GM19467 (cell line): ENCODE data around the gene DAGLA.

Experiments used
- ATAC-seq: cut with Tn5 transposase; IDR thresholded peaks from one replicate; pipeline ENCODE4 v1.9.1; 2021; ENCODE audit warnings: mild to moderate bottlenecking, moderate library complexity; ENCODE audit not compliant: unreplicated experiment

The DAGLA gene

DNA sequence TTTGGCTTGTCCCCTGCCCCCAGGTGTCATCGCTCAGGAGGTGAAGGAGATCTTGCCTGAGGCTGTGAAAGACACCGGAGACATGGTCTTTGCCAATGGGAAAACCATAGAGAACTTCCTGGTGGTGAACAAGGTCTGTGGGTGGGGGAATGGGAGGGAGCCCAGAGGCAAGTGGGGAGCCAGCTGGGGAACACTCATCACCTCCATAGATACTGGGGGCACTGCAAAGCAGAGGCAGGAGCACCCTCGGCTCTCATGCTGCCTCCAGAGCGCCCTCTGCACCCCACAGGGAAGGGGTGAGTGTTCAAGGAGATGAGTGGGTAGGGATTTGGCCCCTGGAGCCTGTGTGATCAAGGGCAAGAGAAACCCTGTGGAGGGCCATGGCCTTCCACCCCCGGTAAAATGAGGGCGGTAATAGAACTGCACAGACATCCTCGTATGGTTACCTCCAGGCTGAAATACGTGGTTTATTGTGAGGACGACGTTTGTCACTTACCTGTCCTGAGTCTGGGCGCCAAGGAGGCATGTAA is 98.2 kb downstream of the DAGLA start:
- ATAC-seq: no peak

DNA sequence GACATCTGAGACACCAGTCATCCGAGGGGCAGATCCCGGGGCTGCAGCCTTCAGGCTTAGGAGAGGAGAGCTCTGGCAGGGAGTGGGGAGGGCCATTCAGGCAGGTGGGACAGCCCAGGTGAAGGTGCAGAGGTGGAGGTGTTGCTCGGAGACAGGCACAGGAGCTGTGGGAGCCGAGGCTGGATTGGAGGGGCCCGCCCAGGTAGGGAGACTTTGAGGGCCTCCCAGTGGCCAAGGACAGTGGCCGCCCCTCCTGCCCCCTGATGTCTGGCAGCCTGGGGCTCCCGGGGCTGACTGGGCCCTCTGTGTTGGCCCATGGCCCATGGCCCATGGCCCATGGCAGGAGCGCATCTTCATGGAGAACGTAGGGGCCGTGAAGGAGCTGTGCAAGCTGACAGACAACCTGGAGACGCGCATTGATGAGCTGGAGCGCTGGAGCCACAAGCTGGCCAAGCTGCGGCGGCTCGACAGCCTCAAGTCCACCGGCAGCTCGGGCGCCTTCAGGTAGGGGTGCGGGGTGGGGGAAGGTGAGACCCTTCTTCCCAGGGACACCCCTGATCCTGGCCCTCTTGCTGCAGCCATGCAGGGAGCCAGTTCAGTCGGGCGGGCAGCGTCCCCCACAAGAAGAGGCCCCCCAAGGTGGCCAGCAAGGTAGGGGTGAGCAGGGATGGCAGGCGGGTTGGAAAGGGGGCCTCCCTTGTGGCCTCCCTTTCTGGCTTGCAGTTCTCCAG is 98.9 kb downstream of the DAGLA start:
- no peak for ATAC-seq

DNA sequence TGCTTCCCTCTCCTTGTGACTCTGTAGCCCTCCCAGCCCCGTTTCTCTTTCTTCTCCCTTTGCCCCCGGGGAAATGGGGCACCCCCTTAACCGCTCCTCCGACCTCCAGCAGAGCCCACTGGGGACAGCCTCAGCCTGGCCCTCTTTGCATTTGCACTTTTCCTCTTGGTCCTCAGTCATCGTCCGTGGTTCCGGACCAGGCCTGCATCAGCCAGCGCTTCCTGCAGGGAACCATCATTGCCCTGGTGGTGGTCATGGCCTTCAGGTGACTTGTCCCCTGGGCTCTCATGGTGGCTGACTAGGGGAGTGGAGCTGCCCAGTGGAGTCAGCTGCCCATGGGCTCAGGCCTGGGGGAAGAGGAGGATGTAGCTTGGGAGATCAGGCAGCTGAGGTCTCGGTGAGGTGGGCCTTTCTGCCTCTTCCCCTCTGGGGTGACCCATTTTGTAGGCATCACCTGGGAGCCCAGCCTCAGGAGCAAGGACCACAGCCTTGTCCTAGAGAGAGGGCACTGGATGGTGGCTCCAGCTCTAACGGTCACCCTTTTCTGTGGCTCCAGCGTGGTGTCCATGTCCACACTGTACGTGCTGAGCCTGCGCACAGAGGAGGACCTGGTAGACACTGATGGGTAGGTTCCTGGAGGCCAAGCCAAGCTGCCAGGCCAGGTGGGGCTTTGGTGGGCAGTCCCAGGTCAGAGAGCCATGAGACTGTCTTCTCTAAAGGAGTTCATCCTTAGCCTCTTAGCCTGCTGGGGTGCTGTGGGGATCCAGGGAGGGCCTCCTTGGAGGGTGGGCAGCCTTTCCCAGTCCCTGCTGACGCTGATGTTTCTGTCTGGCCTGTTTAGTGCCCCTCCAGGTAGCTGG is 99.7 kb downstream of the DAGLA start:
- no peak for ATAC-seq

- ATAC-seq: no peak
Measured at GRCh38 chr11:61780581-61781162, 100.5 kb downstream of the DAGLA start.

DNA sequence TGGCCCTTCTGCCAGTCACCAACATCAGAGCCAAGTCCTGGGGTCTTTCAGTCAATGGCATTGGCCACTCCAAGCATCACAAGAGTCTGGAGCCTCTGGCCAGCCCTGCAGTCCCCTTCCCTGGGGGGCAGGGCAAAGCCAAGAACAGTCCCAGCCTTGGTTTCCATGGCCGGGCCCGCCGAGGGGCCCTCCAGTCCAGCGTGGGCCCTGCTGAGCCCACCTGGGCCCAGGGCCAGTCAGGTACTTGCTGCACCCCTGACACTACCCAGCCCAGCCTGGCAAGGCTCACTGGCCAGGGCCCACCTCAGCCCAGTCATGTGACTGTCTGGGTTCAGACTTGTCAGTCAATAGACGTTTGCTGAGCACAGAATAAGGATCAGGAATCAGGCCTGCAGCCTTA is 101.4 kb downstream of the DAGLA start:
- no peak for ATAC-seq

DNA sequence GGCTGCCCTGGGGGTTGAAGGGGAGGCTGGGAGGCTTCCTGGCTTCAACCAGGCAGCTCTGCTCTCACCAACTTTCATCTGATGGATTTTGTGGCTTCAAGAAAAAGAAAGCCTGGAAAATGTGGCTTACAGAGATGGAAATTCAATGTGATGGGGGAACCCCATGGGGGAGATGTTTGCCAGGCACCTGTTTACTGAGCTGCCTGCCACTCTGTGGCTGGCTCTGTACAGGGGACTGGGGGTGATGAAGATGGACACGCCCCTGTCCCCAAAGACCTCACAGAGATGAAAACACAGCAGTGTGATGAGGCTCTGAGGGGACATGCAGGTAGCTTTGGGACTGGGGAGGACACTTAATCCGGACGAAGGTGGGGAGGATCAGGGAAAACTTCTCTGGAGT is 102.1 kb downstream of the DAGLA start:
- ATAC-seq: no peak

GRCh38 chr11:61782841-61783240 is 102.7 kb downstream of the DAGLA start:
- ATAC-seq: no peak

- ATAC-seq: no peak
Measured at GRCh38 chr11:61783717-61784505, 103.7 kb downstream of the DAGLA start.

DNA sequence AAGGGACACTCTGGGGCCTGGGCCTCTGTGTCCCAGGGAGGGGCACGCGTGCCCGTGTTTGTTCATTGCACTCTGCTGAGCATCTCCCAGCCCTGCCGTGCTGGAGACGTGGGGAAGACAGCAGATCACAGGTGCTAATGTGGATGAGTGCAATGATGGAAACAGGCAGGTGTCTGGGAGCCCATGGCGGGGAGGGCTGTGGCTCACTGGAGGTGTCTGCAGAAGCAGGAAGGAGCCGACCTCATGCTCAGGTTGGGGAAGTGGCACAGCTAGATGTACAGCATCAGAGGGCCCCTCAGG is 104.3 kb downstream of the DAGLA start:
- no peak for ATAC-seq

GRCh38 chr11:61785837-61786402 is 105.7 kb downstream of the DAGLA start:
- no peak for ATAC-seq

DNA sequence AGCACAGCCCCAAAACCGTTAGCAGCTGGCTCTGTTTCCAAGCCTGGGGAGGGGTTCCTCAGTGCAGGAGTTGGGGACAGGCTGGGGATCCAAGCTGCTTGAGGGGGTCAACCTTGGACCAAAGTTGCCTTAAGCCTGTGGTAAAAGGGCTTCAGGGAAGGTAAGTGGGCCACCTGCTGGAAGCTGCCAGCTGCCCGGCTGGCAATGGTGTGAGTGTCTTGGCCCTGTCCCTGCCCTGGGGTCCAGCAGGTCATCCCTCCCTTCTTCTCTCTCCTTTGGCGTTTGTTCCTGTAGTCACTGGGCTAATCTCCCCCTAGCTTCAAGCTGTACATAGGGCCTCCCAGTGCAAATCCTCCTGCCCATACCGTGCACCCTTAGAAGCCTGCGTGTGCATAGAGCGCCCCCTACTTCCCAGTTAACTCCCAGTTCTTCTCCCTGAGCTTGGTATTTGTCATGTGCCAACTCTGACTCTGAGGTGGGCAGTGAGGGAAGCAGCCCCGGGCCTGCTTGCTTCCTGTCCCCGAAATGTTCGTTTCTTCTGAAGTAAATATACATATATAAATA is 107.8 kb downstream of the DAGLA start:
- ATAC-seq: no peak

DNA sequence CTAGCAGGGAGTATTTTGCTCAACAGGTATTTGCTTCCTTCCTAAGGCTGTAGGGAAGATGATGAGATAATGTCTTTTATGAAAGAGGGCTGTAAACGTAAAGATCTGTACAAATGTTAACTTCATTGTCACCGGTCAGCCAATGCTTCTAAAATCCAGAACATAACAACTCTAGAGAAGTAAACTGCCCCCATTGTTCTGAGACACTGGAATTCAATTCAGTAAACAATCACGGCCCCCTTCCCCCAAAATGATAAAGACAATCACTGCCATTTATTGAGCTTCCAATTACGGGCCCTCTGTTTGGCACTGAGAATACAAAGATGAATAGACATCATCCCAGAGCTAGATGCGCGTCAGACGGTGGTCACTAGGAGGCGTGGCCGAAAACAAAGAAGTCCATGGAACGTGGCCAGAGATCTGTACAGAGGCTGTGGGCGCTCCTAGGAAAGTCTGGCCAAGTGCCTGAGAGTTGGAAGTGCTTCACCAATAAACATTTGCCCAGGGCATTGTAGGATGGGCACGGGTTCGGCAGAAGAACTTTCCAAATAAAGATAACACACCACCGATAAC is 111.6 kb downstream of the DAGLA start:
- no peak for ATAC-seq

- peak; percentile 73 for ATAC-seq
Measured at GRCh38 chr11:61792310-61793082, 112.3 kb downstream of the DAGLA start, which contains the start of the genes FEN1 and TMEM258. TSS of gene FEN1 (plus strand) at chr11:61792911. CDS start at chr11:61795362, 2,451 bp downstream. TSS of gene TMEM258 (minus strand) at chr11:61792599. CDS start at chr11:61792558, 41 bp downstream.

DNA sequence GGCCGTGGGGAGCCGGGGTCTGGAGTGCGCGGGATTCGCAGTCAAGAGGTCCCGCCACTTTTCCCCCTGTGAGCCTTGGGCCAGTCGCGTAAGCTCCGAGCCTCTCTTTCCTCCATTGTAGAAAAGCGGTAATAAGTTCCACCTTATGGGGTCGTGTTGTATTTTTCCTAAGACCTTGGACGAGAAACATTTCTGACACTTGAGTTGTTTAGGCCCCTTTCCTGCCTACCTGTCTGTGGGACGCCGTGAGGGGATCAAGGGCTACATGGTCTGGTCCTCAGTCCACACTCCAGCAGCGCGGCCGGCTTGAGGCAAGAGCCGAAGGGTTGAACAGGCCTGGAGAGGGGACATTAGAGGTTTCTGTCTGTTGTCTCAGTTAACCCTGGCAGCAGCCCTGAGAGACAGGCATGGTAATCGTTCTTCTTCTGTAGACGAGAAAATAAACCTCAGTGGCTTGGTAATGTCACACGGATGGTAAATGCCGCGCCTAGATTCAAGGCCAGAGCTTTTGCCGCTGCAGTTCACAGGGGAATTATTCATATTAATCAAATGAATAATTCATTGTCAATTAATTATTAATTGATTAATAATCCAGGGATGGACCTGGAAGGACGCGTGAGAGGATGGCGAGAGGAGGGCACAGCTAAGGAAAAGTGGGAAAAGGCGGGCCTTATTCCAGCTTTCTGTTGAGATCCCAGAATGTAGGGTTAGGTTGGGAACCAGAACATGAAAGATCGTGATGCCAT is 113.1 kb downstream of the DAGLA start:
- ATAC-seq: no peak

DNA sequence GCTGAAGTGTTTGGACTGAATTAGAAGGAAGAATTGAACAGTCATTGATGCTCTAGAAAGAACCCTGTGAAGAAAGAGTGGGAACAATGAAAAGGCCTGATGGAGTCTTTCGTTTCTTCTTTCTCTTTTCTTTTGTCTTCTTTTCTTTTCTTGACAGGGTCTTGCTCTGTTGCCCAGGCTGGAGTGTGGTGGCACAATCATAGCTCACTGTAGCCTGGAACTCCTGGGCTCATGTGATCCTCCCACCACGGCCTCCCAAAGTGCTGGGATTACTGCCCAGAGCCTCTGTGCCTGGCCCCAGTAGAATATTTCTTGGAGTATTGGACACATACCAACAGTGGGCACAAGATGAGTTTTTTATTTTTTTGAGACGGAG is 113.6 kb downstream of the DAGLA start:
- no peak for ATAC-seq

DNA sequence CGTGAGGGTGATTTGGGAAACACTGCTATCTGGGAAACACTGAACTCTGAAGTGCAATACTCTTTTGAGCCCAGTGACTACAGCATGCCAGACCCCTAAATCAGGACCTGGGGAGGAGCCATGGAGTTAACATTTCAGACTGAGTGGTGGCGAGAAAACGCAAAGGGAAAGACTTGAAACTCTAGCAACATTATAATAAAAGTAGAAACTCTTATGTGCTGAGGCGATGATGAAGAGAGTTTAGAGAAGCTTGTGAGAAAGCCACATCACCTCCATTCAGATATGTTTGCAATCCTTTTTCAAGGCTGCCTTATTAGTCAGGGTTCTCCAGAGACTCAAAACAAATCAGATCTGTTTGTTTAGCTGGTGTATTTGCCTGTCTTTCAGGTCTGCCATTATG is 114.4 kb downstream of the DAGLA start:
- no peak for ATAC-seq

GRCh38 chr11:61795459-61795858 is 115.3 kb downstream of the DAGLA start:
- no peak for ATAC-seq

DNA sequence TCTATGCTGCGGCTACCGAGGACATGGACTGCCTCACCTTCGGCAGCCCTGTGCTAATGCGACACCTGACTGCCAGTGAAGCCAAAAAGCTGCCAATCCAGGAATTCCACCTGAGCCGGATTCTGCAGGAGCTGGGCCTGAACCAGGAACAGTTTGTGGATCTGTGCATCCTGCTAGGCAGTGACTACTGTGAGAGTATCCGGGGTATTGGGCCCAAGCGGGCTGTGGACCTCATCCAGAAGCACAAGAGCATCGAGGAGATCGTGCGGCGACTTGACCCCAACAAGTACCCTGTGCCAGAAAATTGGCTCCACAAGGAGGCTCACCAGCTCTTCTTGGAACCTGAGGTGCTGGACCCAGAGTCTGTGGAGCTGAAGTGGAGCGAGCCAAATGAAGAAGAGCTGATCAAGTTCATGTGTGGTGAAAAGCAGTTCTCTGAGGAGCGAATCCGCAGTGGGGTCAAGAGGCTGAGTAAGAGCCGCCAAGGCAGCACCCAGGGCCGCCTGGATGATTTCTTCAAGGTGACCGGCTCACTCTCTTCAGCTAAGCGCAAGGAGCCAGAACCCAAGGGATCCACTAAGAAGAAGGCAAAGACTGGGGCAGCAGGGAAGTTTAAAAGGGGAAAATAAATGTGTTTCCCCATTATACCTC is 115.8 kb downstream of the DAGLA start:
- ATAC-seq: no peak
